GM18505 (cell line): Measurements from ENCODE around the gene PLP2.
"Not testable (repeated sequence)": the region's sequence is repeated elsewhere in the genome, so short reads cannot be mapped to it uniquely, and the experiment has no call there.

Experiments used
- ATAC-seq: cut with Tn5 transposase; IDR thresholded peaks from one replicate; pipeline ENCODE4 v1.9.1; 2021; ENCODE audit not compliant: unreplicated experiment
- POLR2A ChIP-seq: IDR thresholded peaks from 4 replicates; pipeline ENCODE4 v1.6.1; 2011; ENCODE audit warnings: borderline replicate concordance; ENCODE audit not compliant: insufficient read depth, insufficient read length; ENCODE audit errors: extremely low read depth

PLP2 gene

GRCh38 chrX:49171752-49172279 is at the start of gene PLP2:
Gene PLP2 (plus strand): TSS chrX:49171898. CDS start chrX:49172001, 103 bp downstream.
- peak; percentile 4 for ATAC-seq

GRCh38 chrX:49122499-49122898 is 49.2 kb upstream of the PLP2 start:
- no peak for ATAC-seq
- no peak for TF ChIP-seq POLR2A

More at GRCh38 chrX:49171752-49172279, at the start of gene PLP2:
- TF ChIP-seq POLR2A, result peak; percentile 53

GRCh38 chrX:49127742-49128258 is 43.9 kb upstream of the PLP2 start:
- ATAC-seq, result not testable (repeated sequence)

- ATAC-seq, result no peak
These were observed 42.3 kb upstream of the PLP2 start for GRCh38 chrX:49129427-49129826.

GRCh38 chrX:49132275-49132674 is 39.4 kb upstream of the PLP2 start:
- not testable (repeated sequence) for ATAC-seq

More at GRCh38 chrX:49129427-49129826, 42.3 kb upstream of the PLP2 start:
- TF ChIP-seq POLR2A, result no peak

GRCh38 chrX:49133759-49134158 is 37.9 kb upstream of the PLP2 start:
- TF ChIP-seq POLR2A, result no peak

GRCh38 chrX:49137492-49137891 is 34.2 kb upstream of the PLP2 start:
- no peak for TF ChIP-seq POLR2A
- ATAC-seq, result no peak

More at GRCh38 chrX:49133759-49134158, 37.9 kb upstream of the PLP2 start:
- no peak for ATAC-seq

- no peak for ATAC-seq
- no peak for TF ChIP-seq POLR2A
These were observed 32.0 kb upstream of the PLP2 start for GRCh38 chrX:49139713-49140112.

GRCh38 chrX:49142264-49142663 is 29.4 kb upstream of the PLP2 start:
- not testable (repeated sequence) for ATAC-seq

- ATAC-seq, result not testable (repeated sequence)
These were observed 28.5 kb upstream of the PLP2 start for GRCh38 chrX:49143154-49143553.

GRCh38 chrX:49147282-49147681 is 24.4 kb upstream of the PLP2 start:
- TF ChIP-seq POLR2A, result no peak
- no peak for ATAC-seq

- no peak for TF ChIP-seq POLR2A
- no peak for ATAC-seq
These were observed 23.8 kb upstream of the PLP2 start for GRCh38 chrX:49147936-49148335.

GRCh38 chrX:49148390-49149100 is 23.2 kb upstream of the PLP2 start:
- ATAC-seq, result not testable (repeated sequence)

GRCh38 chrX:49149291-49149690 is 22.4 kb upstream of the PLP2 start:
- not testable (repeated sequence) for ATAC-seq

- no peak for TF ChIP-seq POLR2A
- no peak for ATAC-seq
These were observed 18.2 kb upstream of the PLP2 start for GRCh38 chrX:49153467-49153866.
